ELF-1 (cell line): ENCODE data around the gene MPP3.
"Not testable (repeated sequence)": the region's sequence is repeated elsewhere in the genome, so short reads cannot be mapped to it uniquely, and the experiment has no call there.

Source experiments
- DNase-seq: peaks from one replicate; pipeline ENCODE4 v3.0.0-alpha.2; 2016; ENCODE audit warnings: low read depth, low spot score

MPP3 gene

GRCh38 chr17:43808076-43808475 is 24.9 kb downstream of the MPP3 start:
- no peak for DNase-seq

DNA sequence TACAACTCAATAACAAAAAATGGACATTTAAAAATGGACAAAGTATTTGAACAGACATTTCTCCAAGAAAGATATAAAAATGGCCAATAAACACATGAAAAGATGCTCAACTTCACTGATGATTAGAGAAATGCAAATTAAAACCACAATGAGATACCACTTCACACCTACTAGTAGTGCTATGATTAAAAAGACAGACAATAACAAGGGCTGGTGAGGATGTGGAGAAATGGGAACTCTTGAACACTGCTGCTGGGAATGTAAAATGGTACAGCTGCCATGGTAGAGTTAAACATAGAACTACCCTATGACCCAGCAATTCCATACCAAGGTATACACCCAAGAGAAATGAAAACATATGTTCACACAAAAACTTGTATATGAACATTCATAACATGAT is 27.8 kb downstream of the MPP3 start:
- DNase-seq = no peak

- peak; percentile 59 for DNase-seq
Observed at GRCh38 chr17:43803758-43804157, 29.2 kb downstream of the MPP3 start.

DNA sequence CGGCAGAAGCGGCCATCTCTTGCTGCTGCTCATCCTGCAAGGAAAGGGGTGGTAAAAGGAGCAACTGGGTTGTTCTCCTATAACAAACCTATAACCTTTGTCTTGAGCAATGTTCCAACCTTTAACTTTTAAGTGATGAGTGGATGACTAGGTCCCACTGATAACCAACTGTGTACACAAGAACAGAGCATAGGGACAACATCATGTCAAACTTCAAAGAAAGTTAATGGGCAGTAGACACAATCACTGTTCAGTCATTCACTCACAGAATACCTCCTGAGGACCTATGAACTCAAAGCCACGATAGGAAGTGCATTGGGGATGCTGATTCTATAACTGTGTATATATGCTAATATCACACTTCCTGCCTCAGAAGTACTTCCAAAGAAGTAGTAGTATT is 31.1 kb downstream of the MPP3 start:
- no peak for DNase-seq

DNA sequence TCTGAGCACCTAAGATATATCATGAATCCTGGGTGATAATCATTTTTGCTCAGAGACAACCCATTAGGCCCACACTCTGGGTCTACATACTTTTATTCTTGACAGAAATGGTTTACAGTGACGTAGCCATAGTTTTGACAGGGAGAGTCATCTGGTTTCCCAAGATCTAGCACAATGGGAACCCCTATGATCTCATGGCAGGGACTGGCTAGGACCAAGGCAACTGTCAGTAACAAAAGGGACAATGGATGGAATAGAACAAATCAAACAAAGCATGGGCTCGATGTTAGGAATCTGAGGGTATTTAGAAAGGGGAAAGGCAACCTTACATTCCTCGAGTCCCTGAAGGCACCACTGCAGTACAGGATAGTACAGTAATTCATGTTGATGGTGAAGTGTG is 32.2 kb downstream of the MPP3 start:
- DNase-seq = no peak

GRCh38 chr17:43799047-43799446 is 33.9 kb downstream of the MPP3 start:
- no peak for DNase-seq

GRCh38 chr17:43798024-43798423 is 34.9 kb downstream of the MPP3 start:
- not testable (repeated sequence) for DNase-seq

GRCh38 chr17:43792668-43793067 is 40.3 kb downstream of the MPP3 start:
- DNase-seq = not testable (repeated sequence)

DNA sequence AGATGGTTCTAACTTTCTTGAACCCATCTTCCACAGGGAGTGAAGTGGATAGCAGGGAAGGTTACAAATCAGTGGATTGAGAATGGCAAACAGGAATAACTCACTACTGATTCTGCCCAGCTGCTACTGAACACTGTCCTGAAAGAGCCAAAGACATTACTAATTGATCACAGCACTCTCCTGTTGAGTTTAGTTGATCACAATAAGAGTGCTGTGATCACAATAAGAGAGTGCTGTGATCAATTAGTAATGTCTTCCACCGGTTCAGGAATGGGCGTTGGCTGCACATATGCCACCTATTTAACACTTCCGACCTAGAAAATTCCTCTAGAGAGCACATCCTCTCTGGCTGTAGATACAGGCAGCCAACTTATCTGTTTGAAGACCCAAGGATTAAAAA is 41.4 kb downstream of the MPP3 start:
- peak; percentile 17 for DNase-seq

- DNase-seq = no peak
Observed at GRCh38 chr17:43790311-43790940, 42.5 kb downstream of the MPP3 start.

GRCh38 chr17:43789482-43789881 is 43.5 kb downstream of the MPP3 start:
- no peak for DNase-seq

- DNase-seq = no peak
Observed at GRCh38 chr17:43788540-43788939, 44.4 kb downstream of the MPP3 start.

- no peak for DNase-seq
Observed at GRCh38 chr17:43787728-43788127, 45.2 kb downstream of the MPP3 start.

- DNase-seq = no peak
Observed at GRCh38 chr17:43784628-43785101, 48.3 kb downstream of the MPP3 start.

DNA sequence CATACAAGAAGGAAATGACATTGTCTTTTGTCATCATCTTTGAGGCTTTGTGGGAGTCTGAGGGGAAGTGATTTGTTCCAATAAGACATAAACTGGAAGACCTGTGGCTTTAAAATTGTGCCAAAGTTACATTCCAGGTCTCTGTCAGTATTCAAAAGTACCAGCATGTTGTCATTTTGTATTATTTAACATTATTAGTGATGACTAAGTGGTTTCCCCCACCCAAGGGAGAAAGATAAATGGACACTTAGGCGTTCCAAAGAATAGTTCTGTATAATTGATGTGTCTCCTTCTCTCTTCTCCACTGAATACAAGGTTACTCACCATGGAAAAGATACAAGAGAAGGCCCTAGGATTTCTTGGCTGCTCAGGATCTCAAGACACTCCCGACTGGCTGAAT is 48.9 kb downstream of the MPP3 start:
- no peak for DNase-seq

- no peak for DNase-seq
Observed at GRCh38 chr17:43782913-43783680, 49.8 kb downstream of the MPP3 start.

GRCh38 chr17:43780135-43780534 is 52.8 kb downstream of the MPP3 start, which contains the start of gene CFAP97D1:
TSS of gene CFAP97D1 (plus strand) at chr17:43780435. CDS start at chr17:43780463, 28 bp downstream.
- no peak for DNase-seq

GRCh38 chr17:43779145-43780125 is 53.5 kb downstream of the MPP3 start:
- peak; percentile 69 for DNase-seq

- peak; percentile 96 for DNase-seq
Observed at GRCh38 chr17:43778337-43779144, 54.4 kb downstream of the MPP3 start, which contains the start of gene DUSP3. TSS of gene DUSP3 (minus strand) at chr17:43778977. CDS start at chr17:43778924, 53 bp downstream.

DNA sequence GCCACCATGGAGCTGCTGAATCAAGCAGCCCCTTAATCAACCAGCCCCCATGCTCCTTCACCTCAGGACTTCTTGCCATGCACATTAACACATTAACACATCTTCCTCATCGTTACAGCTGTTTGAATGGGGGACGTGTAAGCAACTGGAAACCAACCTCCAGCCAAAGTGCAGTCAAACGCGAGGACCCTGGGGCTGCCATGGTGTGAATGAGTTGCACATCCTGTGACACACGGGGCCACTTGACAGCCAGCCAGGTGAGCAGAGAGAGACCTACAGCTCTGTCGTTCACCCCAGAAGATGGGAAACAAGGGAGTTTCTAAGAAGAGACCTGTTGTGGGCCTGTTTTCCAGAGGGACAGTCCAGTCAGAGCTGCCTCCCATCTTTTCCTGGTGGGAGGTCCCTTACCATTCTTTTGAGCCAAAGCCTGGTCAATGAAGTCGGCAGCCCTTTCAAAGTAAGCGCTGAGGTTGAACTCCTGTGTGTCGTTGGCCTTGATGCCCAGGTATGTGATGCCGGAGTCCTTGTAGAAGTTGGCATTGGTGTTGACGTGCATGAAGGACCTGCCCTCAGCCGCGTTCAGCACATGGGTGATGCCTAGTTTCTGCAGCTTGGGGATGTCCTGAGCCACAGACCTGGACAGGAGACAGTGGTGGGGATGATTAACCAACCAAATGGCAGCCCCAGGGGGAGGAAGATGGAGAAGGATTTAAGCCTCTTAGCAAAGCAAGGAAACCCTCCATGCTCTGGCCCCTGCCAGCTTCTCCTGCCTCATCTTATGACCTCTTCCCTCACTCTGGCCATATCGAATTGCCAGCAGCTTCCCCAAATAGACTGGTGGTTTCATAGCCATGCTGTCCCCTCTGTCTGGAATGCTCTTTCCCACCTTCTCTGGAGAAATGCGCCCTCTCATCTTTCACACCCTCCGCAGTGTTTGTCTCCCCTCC is 58.4 kb downstream of the MPP3 start:
- DNase-seq = no peak
